K562 (cell line): ENCODE results near the gene TRIM38. TPM values are rescaled to one million over a fixed set of nuclear protein-coding genes. Genes with fewer than 3 reads are reported as not detected.
A peak's percentile ranks its signal among the peaks of the same experiment; 100 is the strongest.

Experiments used
- CBX1 ChIP-seq: sonication (generic); IDR thresholded peaks from 2 replicates; pipeline ENCODE4 v1.6.1; 2016; ENCODE audit warnings: antibody characterized with exemption, low read depth, mild to moderate bottlenecking
- GATA2 ChIP-seq: sonication (generic); formaldehyde crosslinking; IDR thresholded peaks from 2 replicates; pipeline ENCODE4 v1.4.0; 2020; ENCODE audit warnings: mild to moderate bottlenecking, missing genetic modification reagents
- NFRKB ChIP-seq: fragments of 450-650 bp; IDR thresholded peaks from 2 replicates; pipeline ENCODE4 v1.6.1; 2016; ENCODE audit warnings: low read depth
- PTBP1 ChIP-seq: fragments of 200-400 bp; formaldehyde crosslinking; IDR thresholded peaks from 2 replicates; pipeline ENCODE4 v1.6.1; 2017; ENCODE audit warnings: low read depth, low read length
- SOX6 ChIP-seq: fragments of 450-650 bp; IDR thresholded peaks from 2 replicates; pipeline ENCODE4 v1.6.1; 2014; ENCODE audit warnings: mild to moderate bottlenecking
- TSC22D4 ChIP-seq: fragments of 450-650 bp; IDR thresholded peaks from 2 replicates; pipeline ENCODE4 v1.6.1; 2016; ENCODE audit warnings: missing genetic modification characterization, missing biosample characterization, control low read depth
- ZNF263 ChIP-seq: sonication (generic); formaldehyde crosslinking; IDR thresholded peaks from 2 replicates; pipeline ENCODE4 v1.8.0; 2022; ENCODE audit warnings: mild to moderate bottlenecking, missing genetic modification reagents, borderline replicate concordance
- ZNF551 ChIP-seq: fragments of 250-450 bp; sonication (Bioruptor Pico); IDR thresholded peaks from 2 replicates; pipeline ENCODE4 v1.5.0; 2021; ENCODE audit warnings: mild to moderate bottlenecking, moderate library complexity
- polyA plus RNA-seq, 8 experiments: library from polyadenylated mRNA; depleted of rRNA in 4 of 8; stranded (reverse) in 5 of 8; unstranded in 3 of 8; fragments of >200 nt; fragmentation: Nextera tagmentation in 2 of 8; fragmentation: Illumina TruSeq in 1 of 8; extraction: Ambion mirVana in 2 of 8; extraction: Trizol in 1 of 8; gene quantifications; 2 replicates each; pipeline versions ENCODE4 v1.2.1 to v1.2.3, GENCODE V29; 2011 to 2014; ENCODE audit warnings: inconsistent platforms in 1 of 8, missing spikeins in 1 of 8
- total RNA-seq, 7 experiments: library from RNA; depleted of rRNA in 6 of 7; stranded (reverse); fragments of >200 nt in 6 of 7; fragmentation: Illumina TruSeq in 2 of 7; extraction: Trizol in 2 of 7; gene quantifications; 2 replicates each; pipeline versions ENCODE4 v1.2.1 to v1.2.3, GENCODE V29; 2011 to 2021; ENCODE audit warnings: low replicate concordance in 1 of 7
- TF ChIP-seq, protein P1 (sequence below): fragments of 200-800 bp; sonication (Bioruptor generic); IDR thresholded peaks from 2 replicates; pipeline ENCODE4 v1.6.1; 2017; ENCODE audit warnings: missing genetic modification characterization, missing compliant biosample characterization
- TF ChIP-seq, protein P2 (sequence below): fragments of 450-650 bp; IDR thresholded peaks from 2 replicates; pipeline ENCODE4 v1.6.1; 2016; ENCODE audit warnings: low read depth
- TF ChIP-seq, protein P3 (sequence below): sonication (generic); formaldehyde crosslinking; IDR thresholded peaks from 2 replicates; pipeline ENCODE4 v1.8.0; 2023; ENCODE audit warnings: mild to moderate bottlenecking, missing genetic modification reagents
- TF ChIP-seq, protein P4 (sequence below): fragments of 450-650 bp; formaldehyde crosslinking; IDR thresholded peaks from 2 replicates; pipeline ENCODE4 v1.4.0; 2022; ENCODE audit warnings: missing genetic modification characterization

The TRIM38 gene
- total and polyA plus RNA-seq, 9 of the 15 experiments (the other 6 are each of a cell fraction or from before 2014, with no cell fraction given): 1.7 to 6.7 (median 6.3) TPM

DNA sequence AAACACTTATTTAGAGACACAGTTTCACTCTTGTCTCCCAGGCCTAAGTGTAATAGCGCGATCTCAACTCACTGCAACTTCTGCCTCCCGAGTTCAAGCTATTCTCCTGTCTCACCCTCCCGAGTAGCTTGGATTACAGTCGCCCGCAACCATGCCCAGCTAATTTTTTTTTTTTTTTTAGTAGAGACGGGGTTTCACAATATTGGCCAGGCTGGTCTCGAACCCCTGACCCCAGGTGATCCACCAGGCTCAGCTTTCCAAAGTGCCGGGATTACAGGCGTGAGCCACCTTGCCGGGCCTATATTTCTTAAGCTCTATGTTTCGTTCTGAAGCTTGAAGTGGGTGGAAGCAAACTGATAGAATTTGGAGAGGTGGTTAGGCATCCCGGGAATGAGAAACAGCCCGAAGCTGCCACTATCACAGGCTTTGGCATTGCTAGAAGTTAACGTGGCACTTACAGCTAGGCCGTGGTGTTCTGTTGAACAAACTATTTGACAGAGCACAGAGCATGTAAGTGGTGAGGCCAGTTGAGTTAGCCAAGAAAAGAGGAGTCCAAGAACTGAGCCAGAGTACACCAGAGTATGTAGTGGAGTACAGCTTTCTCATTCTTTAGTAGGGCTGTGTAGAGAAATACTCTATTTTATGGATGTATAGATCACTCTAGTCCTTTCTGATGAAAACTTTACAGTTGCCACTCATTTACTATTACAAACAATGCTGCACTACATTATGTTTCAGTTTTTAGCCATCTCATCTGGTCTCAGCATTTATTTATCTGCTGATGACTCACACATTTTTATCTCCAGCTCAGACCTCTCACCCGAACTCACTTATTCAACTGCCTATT lies 62.7 kb downstream of the TRIM38 start (continued):
- TF ChIP-seq PTBP1 (no peak), GATA2 (CRISPR knock-in tag) (peak; percentile 47; the same call in 1 of the 2 replicates), SOX6 (peak; percentile 57; the same call in 1 of the 2 replicates), TSC22D4 (tag) (no peak), ZNF263 (CRISPR knock-in tag) (0 out of 2 replicates have a peak, but pooled peaks have one; percentile 27), ZNF551 (CRISPR knock-in tag) (no peak), CBX1 (no peak), NFRKB (peak; percentile 94)
- TF ChIP-seq, protein P1, sequence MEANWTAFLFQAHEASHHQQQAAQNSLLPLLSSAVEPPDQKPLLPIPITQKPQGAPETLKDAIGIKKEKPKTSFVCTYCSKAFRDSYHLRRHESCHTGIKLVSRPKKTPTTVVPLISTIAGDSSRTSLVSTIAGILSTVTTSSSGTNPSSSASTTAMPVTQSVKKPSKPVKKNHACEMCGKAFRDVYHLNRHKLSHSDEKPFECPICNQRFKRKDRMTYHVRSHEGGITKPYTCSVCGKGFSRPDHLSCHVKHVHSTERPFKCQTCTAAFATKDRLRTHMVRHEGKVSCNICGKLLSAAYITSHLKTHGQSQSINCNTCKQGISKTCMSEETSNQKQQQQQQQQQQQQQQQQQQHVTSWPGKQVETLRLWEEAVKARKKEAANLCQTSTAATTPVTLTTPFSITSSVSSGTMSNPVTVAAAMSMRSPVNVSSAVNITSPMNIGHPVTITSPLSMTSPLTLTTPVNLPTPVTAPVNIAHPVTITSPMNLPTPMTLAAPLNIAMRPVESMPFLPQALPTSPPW: no peak
- TF ChIP-seq, protein P2, sequence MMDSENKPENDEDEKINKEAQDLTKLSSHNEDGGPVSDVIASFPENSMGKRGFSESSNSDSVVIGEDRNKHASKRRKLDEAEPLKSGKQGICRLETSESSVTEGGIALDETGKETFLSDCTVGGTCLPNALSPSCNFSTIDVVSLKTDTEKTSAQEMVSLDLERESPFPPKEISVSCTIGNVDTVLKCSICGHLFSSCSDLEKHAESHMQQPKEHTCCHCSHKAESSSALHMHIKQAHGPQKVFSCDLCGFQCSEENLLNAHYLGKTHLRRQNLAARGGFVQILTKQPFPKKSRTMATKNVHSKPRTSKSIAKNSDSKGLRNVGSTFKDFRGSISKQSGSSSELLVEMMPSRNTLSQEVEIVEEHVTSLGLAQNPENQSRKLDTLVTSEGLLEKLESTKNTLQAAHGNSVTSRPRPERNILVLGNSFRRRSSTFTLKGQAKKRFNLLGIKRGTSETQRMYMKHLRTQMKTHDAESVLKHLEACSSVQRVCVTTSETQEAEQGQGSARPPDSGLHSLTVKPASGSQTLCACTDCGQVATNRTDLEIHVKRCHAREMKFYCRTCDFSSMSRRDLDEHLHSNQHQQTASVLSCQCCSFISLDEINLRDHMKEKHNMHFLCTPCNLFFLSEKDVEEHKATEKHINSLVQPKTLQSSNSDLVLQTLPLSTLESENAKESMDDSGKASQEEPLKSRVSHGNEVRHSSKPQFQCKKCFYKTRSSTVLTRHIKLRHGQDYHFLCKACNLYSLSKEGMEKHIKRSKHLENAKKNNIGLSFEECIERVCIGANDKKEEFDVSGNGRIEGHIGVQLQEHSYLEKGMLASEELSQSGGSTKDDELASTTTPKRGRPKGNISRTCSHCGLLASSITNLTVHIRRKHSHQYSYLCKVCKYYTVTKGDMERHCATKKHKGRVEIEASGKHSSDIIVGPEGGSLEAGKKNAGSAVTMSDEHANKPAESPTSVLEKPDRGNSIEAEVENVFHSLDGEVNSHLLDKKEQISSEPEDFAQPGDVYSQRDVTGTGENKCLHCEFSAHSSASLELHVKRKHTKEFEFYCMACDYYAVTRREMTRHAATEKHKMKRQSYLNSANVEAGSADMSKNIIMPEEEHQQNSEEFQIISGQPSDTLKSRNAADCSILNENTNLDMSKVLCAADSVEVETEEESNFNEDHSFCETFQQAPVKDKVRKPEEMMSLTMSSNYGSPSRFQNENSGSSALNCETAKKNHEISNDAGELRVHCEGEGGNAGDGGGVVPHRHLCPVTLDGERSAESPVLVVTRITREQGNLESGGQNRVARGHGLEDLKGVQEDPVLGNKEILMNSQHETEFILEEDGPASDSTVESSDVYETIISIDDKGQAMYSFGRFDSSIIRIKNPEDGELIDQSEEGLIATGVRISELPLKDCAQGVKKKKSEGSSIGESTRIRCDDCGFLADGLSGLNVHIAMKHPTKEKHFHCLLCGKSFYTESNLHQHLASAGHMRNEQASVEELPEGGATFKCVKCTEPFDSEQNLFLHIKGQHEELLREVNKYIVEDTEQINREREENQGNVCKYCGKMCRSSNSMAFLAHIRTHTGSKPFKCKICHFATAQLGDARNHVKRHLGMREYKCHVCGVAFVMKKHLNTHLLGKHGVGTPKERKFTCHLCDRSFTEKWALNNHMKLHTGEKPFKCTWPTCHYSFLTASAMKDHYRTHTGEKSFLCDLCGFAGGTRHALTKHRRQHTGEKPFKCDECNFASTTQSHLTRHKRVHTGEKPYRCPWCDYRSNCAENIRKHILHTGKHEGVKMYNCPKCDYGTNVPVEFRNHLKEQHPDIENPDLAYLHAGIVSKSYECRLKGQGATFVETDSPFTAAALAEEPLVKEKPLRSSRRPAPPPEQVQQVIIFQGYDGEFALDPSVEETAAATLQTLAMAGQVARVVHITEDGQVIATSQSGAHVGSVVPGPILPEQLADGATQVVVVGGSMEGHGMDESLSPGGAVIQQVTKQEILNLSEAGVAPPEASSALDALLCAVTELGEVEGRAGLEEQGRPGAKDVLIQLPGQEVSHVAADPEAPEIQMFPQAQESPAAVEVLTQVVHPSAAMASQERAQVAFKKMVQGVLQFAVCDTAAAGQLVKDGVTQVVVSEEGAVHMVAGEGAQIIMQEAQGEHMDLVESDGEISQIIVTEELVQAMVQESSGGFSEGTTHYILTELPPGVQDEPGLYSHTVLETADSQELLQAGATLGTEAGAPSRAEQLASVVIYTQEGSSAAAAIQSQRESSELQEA: no peak
- TF ChIP-seq, protein P3, sequence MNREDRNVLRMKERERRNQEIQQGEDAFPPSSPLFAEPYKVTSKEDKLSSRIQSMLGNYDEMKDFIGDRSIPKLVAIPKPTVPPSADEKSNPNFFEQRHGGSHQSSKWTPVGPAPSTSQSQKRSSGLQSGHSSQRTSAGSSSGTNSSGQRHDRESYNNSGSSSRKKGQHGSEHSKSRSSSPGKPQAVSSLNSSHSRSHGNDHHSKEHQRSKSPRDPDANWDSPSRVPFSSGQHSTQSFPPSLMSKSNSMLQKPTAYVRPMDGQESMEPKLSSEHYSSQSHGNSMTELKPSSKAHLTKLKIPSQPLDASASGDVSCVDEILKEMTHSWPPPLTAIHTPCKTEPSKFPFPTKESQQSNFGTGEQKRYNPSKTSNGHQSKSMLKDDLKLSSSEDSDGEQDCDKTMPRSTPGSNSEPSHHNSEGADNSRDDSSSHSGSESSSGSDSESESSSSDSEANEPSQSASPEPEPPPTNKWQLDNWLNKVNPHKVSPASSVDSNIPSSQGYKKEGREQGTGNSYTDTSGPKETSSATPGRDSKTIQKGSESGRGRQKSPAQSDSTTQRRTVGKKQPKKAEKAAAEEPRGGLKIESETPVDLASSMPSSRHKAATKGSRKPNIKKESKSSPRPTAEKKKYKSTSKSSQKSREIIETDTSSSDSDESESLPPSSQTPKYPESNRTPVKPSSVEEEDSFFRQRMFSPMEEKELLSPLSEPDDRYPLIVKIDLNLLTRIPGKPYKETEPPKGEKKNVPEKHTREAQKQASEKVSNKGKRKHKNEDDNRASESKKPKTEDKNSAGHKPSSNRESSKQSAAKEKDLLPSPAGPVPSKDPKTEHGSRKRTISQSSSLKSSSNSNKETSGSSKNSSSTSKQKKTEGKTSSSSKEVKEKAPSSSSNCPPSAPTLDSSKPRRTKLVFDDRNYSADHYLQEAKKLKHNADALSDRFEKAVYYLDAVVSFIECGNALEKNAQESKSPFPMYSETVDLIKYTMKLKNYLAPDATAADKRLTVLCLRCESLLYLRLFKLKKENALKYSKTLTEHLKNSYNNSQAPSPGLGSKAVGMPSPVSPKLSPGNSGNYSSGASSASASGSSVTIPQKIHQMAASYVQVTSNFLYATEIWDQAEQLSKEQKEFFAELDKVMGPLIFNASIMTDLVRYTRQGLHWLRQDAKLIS: no peak
- TF ChIP-seq, protein P4, sequence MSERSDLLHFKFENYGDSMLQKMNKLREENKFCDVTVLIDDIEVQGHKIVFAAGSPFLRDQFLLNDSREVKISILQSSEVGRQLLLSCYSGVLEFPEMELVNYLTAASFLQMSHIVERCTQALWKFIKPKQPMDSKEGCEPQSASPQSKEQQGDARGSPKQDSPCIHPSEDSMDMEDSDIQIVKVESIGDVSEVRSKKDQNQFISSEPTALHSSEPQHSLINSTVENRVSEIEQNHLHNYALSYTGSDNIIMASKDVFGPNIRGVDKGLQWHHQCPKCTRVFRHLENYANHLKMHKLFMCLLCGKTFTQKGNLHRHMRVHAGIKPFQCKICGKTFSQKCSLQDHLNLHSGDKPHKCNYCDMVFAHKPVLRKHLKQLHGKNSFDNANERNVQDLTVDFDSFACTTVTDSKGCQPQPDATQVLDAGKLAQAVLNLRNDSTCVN (CRISPR knock-in tag): peak; percentile 38; the same call in 1 of the 2 replicates
